ENCODE data around the gene FAAP20. TPM values are rescaled to one million over a fixed set of nuclear protein-coding genes. Genes with fewer than 3 reads are reported as not detected.

Gene FAAP20
- total and polyA plus RNA-seq, 4 donors: 5.6 to 31.5 (median 15.7) TPM

DNA sequence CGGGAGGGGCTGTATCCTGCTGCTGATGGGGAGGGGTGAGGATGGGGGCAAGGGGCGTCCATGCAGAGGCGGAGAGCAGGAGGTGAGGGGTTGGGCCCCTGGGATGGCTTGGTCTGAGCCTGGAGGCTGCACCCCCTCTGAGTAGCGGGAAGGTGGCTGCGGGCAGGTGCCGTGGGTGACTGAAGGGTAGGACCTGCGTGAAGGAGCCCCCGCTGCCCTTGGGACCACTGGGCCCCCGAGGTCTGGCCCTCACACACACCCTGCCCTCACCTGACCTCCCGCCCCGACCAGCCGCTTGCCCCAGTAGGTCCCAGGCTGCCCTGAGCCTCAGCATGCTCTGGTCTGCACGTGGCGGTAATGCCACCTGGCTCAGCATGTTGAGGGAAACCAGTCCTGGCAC, 20.8 kb upstream of the FAAP20 start:
- Histone ChIP-seq H3K27me3 (ENCODE audit: control insufficient read depth in 4 of 4, insufficient read depth in 4 of 4, low read length in 3 of 4) (no peaks in the 10 kb centered on the region), H3K27ac (ENCODE audit: low read depth in 1 of 2, low read length in 2 of 2) (no peak overlapping the region), H3K4me1 (ENCODE audit: control insufficient read depth in 4 of 4, insufficient read depth in 4 of 4, low read length in 3 of 4) (peaks cover 0 to 12% (median 5%) of the 10 kb centered on the region in 4 donors), H3K4me3 (ENCODE audit: low read depth in 1 of 3, low read length in 3 of 3) (no peak overlapping the region), H3K9me3 (ENCODE audit: control insufficient read depth in 4 of 4, low read length in 3 of 4) (no peaks in the 10 kb centered on the region), H3K36me3 (ENCODE audit: control insufficient read depth in 4 of 4, insufficient read depth in 3 of 4, low read depth in 1 of 4, low read length in 3 of 4) (peaks cover 0 to 2% (median 0%) of the 10 kb centered on the region in 4 donors), H3K9ac (ENCODE audit: low read depth in 1 of 2, low read length in 2 of 2) (no peak overlapping the region)
- TF ChIP-seq EGR1 (IDR thresholded peaks at IDR 0.05; ENCODE audit: low read depth in 2 of 2): no peak
- TF ChIP-seq FOXA2 (IDR thresholded peaks at IDR 0.05): no peak
- TF ChIP-seq SP1 (IDR thresholded peaks at IDR 0.05): no peak
- TF ChIP-seq JUND (IDR thresholded peaks at IDR 0.05): no peak
- TF ChIP-seq HNF4A (conservative IDR thresholded peaks at IDR 0.05): no peak
- TF ChIP-seq, protein P1, sequence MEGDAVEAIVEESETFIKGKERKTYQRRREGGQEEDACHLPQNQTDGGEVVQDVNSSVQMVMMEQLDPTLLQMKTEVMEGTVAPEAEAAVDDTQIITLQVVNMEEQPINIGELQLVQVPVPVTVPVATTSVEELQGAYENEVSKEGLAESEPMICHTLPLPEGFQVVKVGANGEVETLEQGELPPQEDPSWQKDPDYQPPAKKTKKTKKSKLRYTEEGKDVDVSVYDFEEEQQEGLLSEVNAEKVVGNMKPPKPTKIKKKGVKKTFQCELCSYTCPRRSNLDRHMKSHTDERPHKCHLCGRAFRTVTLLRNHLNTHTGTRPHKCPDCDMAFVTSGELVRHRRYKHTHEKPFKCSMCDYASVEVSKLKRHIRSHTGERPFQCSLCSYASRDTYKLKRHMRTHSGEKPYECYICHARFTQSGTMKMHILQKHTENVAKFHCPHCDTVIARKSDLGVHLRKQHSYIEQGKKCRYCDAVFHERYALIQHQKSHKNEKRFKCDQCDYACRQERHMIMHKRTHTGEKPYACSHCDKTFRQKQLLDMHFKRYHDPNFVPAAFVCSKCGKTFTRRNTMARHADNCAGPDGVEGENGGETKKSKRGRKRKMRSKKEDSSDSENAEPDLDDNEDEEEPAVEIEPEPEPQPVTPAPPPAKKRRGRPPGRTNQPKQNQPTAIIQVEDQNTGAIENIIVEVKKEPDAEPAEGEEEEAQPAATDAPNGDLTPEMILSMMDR (IDR thresholded peaks at IDR 0.05; ENCODE audit: low read depth, low read length, missing input control): no peak
- TF ChIP-seq, protein P2, sequence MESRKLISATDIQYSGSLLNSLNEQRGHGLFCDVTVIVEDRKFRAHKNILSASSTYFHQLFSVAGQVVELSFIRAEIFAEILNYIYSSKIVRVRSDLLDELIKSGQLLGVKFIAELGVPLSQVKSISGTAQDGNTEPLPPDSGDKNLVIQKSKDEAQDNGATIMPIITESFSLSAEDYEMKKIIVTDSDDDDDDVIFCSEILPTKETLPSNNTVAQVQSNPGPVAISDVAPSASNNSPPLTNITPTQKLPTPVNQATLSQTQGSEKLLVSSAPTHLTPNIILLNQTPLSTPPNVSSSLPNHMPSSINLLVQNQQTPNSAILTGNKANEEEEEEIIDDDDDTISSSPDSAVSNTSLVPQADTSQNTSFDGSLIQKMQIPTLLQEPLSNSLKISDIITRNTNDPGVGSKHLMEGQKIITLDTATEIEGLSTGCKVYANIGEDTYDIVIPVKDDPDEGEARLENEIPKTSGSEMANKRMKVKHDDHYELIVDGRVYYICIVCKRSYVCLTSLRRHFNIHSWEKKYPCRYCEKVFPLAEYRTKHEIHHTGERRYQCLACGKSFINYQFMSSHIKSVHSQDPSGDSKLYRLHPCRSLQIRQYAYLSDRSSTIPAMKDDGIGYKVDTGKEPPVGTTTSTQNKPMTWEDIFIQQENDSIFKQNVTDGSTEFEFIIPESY (IDR thresholded peaks at IDR 0.05): no peak
- TF ChIP-seq FOXA1 (IDR thresholded peaks at IDR 0.05): no peak
- no peak for TF ChIP-seq RAD21 (IDR thresholded peaks at IDR 0.05)
- TF ChIP-seq YY1 (IDR thresholded peaks at IDR 0.05): no peak
- TF ChIP-seq, protein P3, sequence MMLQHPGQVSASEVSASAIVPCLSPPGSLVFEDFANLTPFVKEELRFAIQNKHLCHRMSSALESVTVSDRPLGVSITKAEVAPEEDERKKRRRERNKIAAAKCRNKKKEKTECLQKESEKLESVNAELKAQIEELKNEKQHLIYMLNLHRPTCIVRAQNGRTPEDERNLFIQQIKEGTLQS (IDR thresholded peaks at IDR 0.05): no peak
- no peak for TF ChIP-seq NR2F2 (IDR thresholded peaks at IDR 0.05)
- TF ChIP-seq, protein P4, sequence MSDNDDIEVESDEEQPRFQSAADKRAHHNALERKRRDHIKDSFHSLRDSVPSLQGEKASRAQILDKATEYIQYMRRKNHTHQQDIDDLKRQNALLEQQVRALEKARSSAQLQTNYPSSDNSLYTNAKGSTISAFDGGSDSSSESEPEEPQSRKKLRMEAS (IDR thresholded peaks at IDR 0.05): no peak
- no peak for TF ChIP-seq HNF4G (IDR thresholded peaks at IDR 0.05)
- TF ChIP-seq TAF1 (conservative IDR thresholded peaks at IDR 0.05): no peak
- no peak for TF ChIP-seq RXRA (IDR thresholded peaks at IDR 0.05)
- TF ChIP-seq, protein P5, sequence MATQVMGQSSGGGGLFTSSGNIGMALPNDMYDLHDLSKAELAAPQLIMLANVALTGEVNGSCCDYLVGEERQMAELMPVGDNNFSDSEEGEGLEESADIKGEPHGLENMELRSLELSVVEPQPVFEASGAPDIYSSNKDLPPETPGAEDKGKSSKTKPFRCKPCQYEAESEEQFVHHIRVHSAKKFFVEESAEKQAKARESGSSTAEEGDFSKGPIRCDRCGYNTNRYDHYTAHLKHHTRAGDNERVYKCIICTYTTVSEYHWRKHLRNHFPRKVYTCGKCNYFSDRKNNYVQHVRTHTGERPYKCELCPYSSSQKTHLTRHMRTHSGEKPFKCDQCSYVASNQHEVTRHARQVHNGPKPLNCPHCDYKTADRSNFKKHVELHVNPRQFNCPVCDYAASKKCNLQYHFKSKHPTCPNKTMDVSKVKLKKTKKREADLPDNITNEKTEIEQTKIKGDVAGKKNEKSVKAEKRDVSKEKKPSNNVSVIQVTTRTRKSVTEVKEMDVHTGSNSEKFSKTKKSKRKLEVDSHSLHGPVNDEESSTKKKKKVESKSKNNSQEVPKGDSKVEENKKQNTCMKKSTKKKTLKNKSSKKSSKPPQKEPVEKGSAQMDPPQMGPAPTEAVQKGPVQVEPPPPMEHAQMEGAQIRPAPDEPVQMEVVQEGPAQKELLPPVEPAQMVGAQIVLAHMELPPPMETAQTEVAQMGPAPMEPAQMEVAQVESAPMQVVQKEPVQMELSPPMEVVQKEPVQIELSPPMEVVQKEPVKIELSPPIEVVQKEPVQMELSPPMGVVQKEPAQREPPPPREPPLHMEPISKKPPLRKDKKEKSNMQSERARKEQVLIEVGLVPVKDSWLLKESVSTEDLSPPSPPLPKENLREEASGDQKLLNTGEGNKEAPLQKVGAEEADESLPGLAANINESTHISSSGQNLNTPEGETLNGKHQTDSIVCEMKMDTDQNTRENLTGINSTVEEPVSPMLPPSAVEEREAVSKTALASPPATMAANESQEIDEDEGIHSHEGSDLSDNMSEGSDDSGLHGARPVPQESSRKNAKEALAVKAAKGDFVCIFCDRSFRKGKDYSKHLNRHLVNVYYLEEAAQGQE (IDR thresholded peaks at IDR 0.05): no peak
- no peak for TF ChIP-seq GABPA (IDR thresholded peaks at IDR 0.05 in 1 of 2, conservative IDR thresholded peaks at IDR 0.05 in 1 of 2)
- no peak for DNase-seq (ENCODE audit: low spot score)
- WGBS: 71% methylated on average over 14 of the region's 14 CpGs
